Stomach (tissue), 9 donors: ENCODE measurements around the gene ARHGEF37. TPM values are rescaled to one million over a fixed set of nuclear protein-coding genes. Genes with fewer than 3 reads are reported as not detected.
A peak's percentile ranks its signal among the peaks of the same experiment; 100 is the strongest.
"Not testable (repeated sequence)": the region's sequence is repeated elsewhere in the genome, so short reads cannot be mapped to it uniquely, and the experiment has no call there.

Experiments used
- DNase-seq, 2 donors: peaks; one replicate each; pipeline versions ENCODE4 v3.0.0 to v3.0.0-alpha.2; 2013 to 2019
- H3K27ac ChIP-seq, 5 donors: fragments of 200-600 bp in 4 of 5; sonication (generic) in 4 of 5; one replicate each; pipeline ENCODE4 v1.5.1; 2013 to 2019; ENCODE audit warnings: mild to moderate bottlenecking in 1 of 5, moderate library complexity in 1 of 5
- H3K27me3 ChIP-seq, 3 donors: fragments of 200-600 bp; sonication (generic); one replicate each; pipeline ENCODE4 v1.5.1; 2017 to 2019; ENCODE audit warnings: mixed run types in 1 of 3
- H3K36me3 ChIP-seq, 4 donors: fragments of 200-600 bp; sonication (generic); 1 replicate in 3 of 4; 2 replicates in 1 of 4; pipeline ENCODE4 v1.5.1; 2016 to 2019
- H3K4me1 ChIP-seq, 4 donors: fragments of 200-600 bp; sonication (generic); one replicate each; pipeline ENCODE4 v1.5.1; 2016 to 2019
- H3K4me3 ChIP-seq, 4 donors: fragments of 200-600 bp; sonication (generic) in 3 of 4; one replicate each; pipeline ENCODE4 v1.5.1; 2016 to 2019; ENCODE audit warnings: mild to moderate bottlenecking in 1 of 4
- H3K9me3 ChIP-seq, 4 donors: fragments of 200-600 bp; sonication (generic); one replicate each; pipeline ENCODE4 v1.5.1; 2016 to 2019
- CTCF ChIP-seq, 7 experiments: fragments of 450-650 bp in 4 of 7; fragments of 200-600 bp in 3 of 7; sonication (generic) in 3 of 7; IDR thresholded peaks; one replicate each; pipeline ENCODE4 v1.5.1; 2016 to 2019; ENCODE audit warnings: antibody characterized with exemption in 7 of 7, control low read depth in 2 of 7, mild to moderate bottlenecking in 1 of 7
- EP300 ChIP-seq: sonication (generic); formaldehyde crosslinking; IDR thresholded peaks from one replicate; pipeline ENCODE4 v1.6.1; 2017; ENCODE audit warnings: antibody characterized with exemption
- POLR2A ChIP-seq, 4 donors: fragments of 450-650 bp; IDR thresholded peaks; one replicate each; pipeline ENCODE4 v1.6.1; 2016; ENCODE audit warnings: antibody characterized with exemption in 4 of 4, control low read depth in 2 of 4, mild to moderate bottlenecking in 1 of 4, moderate library complexity in 1 of 4
- POLR2AphosphoS5 ChIP-seq, 3 donors: sonication (generic); formaldehyde crosslinking; IDR thresholded peaks; one replicate each; pipeline ENCODE4 v1.6.1; 2016; ENCODE audit warnings: antibody characterized with exemption in 3 of 3
- WGBS, 5 donors: extraction: QIAGEN DNeasy Blood & Tissue Kit in 3 of 5; methylation state at CpG; one replicate each; pipeline versions ENCODE4 v1.1.5 to v1.1.7; 2013 to 2018; 5-methylcytosine and 5-hydroxymethylcytosine counted together
- intact Hi-C: fragments of 100-400 bp; cut with DNase I; formaldehyde crosslinking; loops from one replicate; pipeline ENCODE4 v1.15.1; 2023; ENCODE audit warnings: low total_unique reads
- polyA plus RNA-seq, 3 donors: library from polyadenylated mRNA; stranded (reverse); fragments of 200-250 nt; gene quantifications; one replicate each; pipeline ENCODE4 v1.2.3, GENCODE V29; 2013
- total RNA-seq, 5 donors: library from RNA; depleted of rRNA; stranded (reverse); fragments of >200 nt; gene quantifications; one replicate each; pipeline versions ENCODE4 v1.1.0 to v1.2.3, GENCODE V29; 2014 to 2016
- donor health status: healthy with polysubstance abuse.
- donor health status: Bipolar disorder and iron deficiency.
- donor health status: healthy.

ARHGEF37 gene
- total and polyA plus RNA-seq, 8 donors = 8.0 to 64.2 (median 21.9) TPM

- Histone ChIP-seq H3K4me3 (no peak overlapping the region), H3K9me3 (no peaks in the 10 kb centered on the region), H3K27me3 (no peaks in the 10 kb centered on the region), H3K27ac (peak overlapping the region; percentile 26 to 97 (median 58)), H3K4me1 (peaks cover 39 to 85% (median 64%) of the 10 kb centered on the region in 4 donors), H3K36me3 (peaks cover 0 to 9% (median 5%) of the 10 kb centered on the region in 4 donors)
- TF ChIP-seq CTCF (IDR thresholded peaks at IDR 0.05) (no peak), POLR2AphosphoS5 (IDR thresholded peaks at IDR 0.05) (no peak), EP300 (no peak), POLR2A (IDR thresholded peaks at IDR 0.05) (no peak)
- peak in 1 of 2 donors; percentile 40 for DNase-seq
- 14 to 54% (median 30%) methylated on average over 1 of the region's 1 CpG for WGBS, 5 donors
- intact Hi-C loops = no loop called here
Observed at GRCh38 chr5:149586708-149587318, 5.5 kb downstream of the ARHGEF37 start.

DNA sequence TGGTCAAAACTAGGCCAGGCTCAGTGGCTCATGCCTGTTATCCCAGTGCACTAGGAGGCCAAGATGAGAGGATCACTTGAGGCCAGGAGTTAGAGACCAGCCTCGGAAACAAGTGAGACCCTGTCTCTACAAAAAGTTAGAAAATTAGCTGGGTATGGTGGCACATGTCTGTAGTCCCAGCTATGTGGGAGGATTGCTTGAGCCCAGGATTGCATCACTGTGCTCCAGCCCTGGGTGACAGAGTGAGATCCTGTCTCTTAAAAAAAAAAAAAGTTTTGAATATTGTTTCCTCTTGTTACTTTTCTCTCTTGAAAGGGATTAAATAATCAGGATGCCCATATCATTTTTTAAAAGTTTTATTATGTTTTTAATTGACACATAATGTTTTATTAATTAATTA, 7.6 kb downstream of the ARHGEF37 start:
- intact Hi-C loops = no loop called here
- H3K9me3 ChIP-seq = no peaks in the 10 kb centered on the region
- H3K36me3 ChIP-seq = peaks cover 0 to 9% (median 5%) of the 10 kb centered on the region in 4 donors
- no peak overlapping the region for H3K4me3 ChIP-seq
- no peaks in the 10 kb centered on the region for H3K27me3 ChIP-seq
- H3K4me1 ChIP-seq = peaks cover 30 to 83% (median 50%) of the 10 kb centered on the region in 4 donors
- 42 to 100% (median 100%) methylated on average over 1 of the region's 1 CpG for WGBS, 5 donors
- no peak for DNase-seq
- TF ChIP-seq EP300 (no peak), POLR2A (IDR thresholded peaks at IDR 0.05) (no peak)
- H3K27ac ChIP-seq = peak overlapping the region in 3 of 5 donors; percentile 26 to 58 (median 40)

DNA sequence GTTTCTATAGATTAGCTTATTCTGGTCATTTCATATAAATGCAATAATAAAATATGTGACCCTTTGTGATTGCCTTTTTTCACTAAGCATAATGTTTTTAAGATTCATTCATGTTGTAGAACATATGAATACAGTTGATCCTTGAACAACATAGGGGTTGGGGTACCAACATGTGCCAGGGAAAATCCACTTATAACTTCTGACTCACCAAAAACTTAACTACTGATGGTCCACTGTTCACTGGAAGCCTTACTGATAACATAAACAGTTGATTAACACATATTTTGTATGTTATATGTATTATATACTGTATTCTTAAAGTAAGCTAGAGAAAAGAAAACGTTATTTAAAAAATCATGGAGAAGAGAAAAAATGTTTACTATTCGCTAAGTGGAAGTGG, 12.1 kb downstream of the ARHGEF37 start:
- Histone ChIP-seq H3K9me3 (no peaks in the 10 kb centered on the region), H3K4me1 (peaks cover 4 to 63% (median 31%) of the 10 kb centered on the region in 4 donors), H3K27ac (no peak overlapping the region), H3K27me3 (no peaks in the 10 kb centered on the region), H3K36me3 (peaks cover 0 to 16% (median 11%) of the 10 kb centered on the region in 4 donors), H3K4me3 (no peak overlapping the region)
- WGBS, 5 donors = 67 to 77% (median 73%) methylated on average over 2 of the region's 2 CpGs
- intact Hi-C loops = no loop called here
- TF ChIP-seq CTCF (IDR thresholded peaks at IDR 0.05) (no peak), EP300 (no peak), POLR2AphosphoS5 (IDR thresholded peaks at IDR 0.05) (no peak)
- DNase-seq = no peak

- intact Hi-C loops = no loop called here
- Histone ChIP-seq H3K9me3 (no peaks in the 10 kb centered on the region), H3K4me3 (no peak overlapping the region), H3K27me3 (no peaks in the 10 kb centered on the region), H3K4me1 (peaks cover 0 to 53% (median 25%) of the 10 kb centered on the region in 4 donors), H3K27ac (no peak overlapping the region), H3K36me3 (peaks cover 0 to 22% (median 18%) of the 10 kb centered on the region in 4 donors)
- TF ChIP-seq EP300 (no peak), POLR2A (IDR thresholded peaks at IDR 0.05) (no peak), POLR2AphosphoS5 (IDR thresholded peaks at IDR 0.05) (no peak), CTCF (IDR thresholded peaks at IDR 0.05) (no peak)
- no peak for DNase-seq
- 50 to 76% (median 51%) methylated on average over 5 of the region's 5 CpGs for WGBS, 5 donors
Observed at GRCh38 chr5:149594206-149594895, 13.1 kb downstream of the ARHGEF37 start.

DNA sequence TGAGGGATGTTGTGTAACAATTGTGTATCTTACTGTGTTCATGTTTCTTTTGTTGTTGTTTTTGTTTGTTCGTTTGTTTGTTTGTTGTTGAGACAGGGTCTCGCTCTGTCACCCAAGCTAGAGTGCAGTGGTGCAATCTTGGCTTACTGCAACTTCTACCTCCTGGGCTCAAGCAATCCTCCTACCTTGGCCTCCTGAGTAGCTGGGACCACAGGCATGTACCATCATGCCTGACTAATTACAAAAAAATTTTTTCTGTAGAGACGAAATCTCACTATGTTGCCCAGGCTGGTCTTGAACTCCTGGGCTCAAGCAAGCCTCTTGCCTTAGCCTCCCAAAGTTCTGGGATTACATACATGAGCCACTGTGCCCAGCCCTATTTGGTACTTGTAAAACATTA, 13.8 kb downstream of the ARHGEF37 start:
- H3K27ac ChIP-seq, H3K9me3 ChIP-seq, H3K4me3 ChIP-seq, DNase-seq, intact Hi-C loops, H3K27me3 ChIP-seq: not testable (repeated sequence)
- H3K4me1 ChIP-seq = peaks cover 0 to 46% (median 25%) of the 10 kb centered on the region in 4 donors
- WGBS, 5 donors = 77 to 89% (median 88%) methylated on average over 3 of the region's 3 CpGs
- peaks cover 0 to 30% (median 20%) of the 10 kb centered on the region in 4 donors for H3K36me3 ChIP-seq
